ENCODE data around the gene BDH1.

Gene BDH1

GRCh38 chr3:197554562-197555280 lies 1.0 kb downstream of the BDH1 start:
- no peak for TF ChIP-seq SUZ12 (IDR thresholded peaks at IDR 0.05; ENCODE audit: extremely low read depth, insufficient read depth, insufficient read length)
- TF ChIP-seq ZNF274 (IDR thresholded peaks at IDR 0.05; ENCODE audit: low read depth, low read length), result no peak
- TF ChIP-seq YY1 (IDR thresholded peaks at IDR 0.05; ENCODE audit: insufficient read depth, insufficient read length), result no peak
- H3K4me3 ChIP-seq (ENCODE audit: insufficient read length, low read depth), result peak overlapping the region; percentile 90
- H3K36me3 ChIP-seq (ENCODE audit: insufficient read depth, insufficient read length, low read length), result no peaks in the 10 kb centered on the region
- no peaks in the 10 kb centered on the region; the same call in 1 of the 2 replicates for H3K9me3 ChIP-seq (ENCODE audit: insufficient read depth, low read length)
- H3K4me1 ChIP-seq (ENCODE audit: insufficient read depth, insufficient read length), result peaks cover 5% of the 10 kb centered on the region
- peaks cover 5% of the 10 kb centered on the region for H3K27me3 ChIP-seq (ENCODE audit: insufficient read depth, insufficient read length)
- peak overlapping the region; percentile 92 for H3K9ac ChIP-seq (ENCODE audit: insufficient read length, low read depth)
- DNase-seq (ENCODE audit: low read depth, low spot score), result peak; percentile 95

GRCh38 chr3:197554196-197554561 lies 1.6 kb downstream of the BDH1 start:
- peak overlapping the region; percentile 21 for H3K9ac ChIP-seq (ENCODE audit: insufficient read length, low read depth)
- peaks cover 7% of the 10 kb centered on the region for H3K4me1 ChIP-seq (ENCODE audit: insufficient read depth, insufficient read length)
- H3K27me3 ChIP-seq (ENCODE audit: insufficient read depth, insufficient read length), result peaks cover 5% of the 10 kb centered on the region
- H3K9me3 ChIP-seq (ENCODE audit: insufficient read depth, low read length), result no peaks in the 10 kb centered on the region
- no peak for DNase-seq (ENCODE audit: low read depth, low spot score)
- TF ChIP-seq SUZ12 (IDR thresholded peaks at IDR 0.05; ENCODE audit: extremely low read depth, insufficient read depth, insufficient read length) (no peak), YY1 (IDR thresholded peaks at IDR 0.05; ENCODE audit: insufficient read depth, insufficient read length) (no peak), ZNF274 (IDR thresholded peaks at IDR 0.05; ENCODE audit: low read depth, low read length) (no peak)
- H3K4me3 ChIP-seq (ENCODE audit: insufficient read length, low read depth), result peak overlapping the region; percentile 16
- no peaks in the 10 kb centered on the region for H3K36me3 ChIP-seq (ENCODE audit: insufficient read depth, insufficient read length, low read length)

- H3K4me1 ChIP-seq (ENCODE audit: insufficient read depth, insufficient read length), result peaks cover 11% of the 10 kb centered on the region
- no peaks in the 10 kb centered on the region for H3K9me3 ChIP-seq (ENCODE audit: insufficient read depth, low read length)
- H3K4me3 ChIP-seq (ENCODE audit: insufficient read length, low read depth), result no peak overlapping the region
- peaks cover 5% of the 10 kb centered on the region for H3K27me3 ChIP-seq (ENCODE audit: insufficient read depth, insufficient read length)
- H3K36me3 ChIP-seq (ENCODE audit: insufficient read depth, insufficient read length, low read length), result no peaks in the 10 kb centered on the region
- DNase-seq (ENCODE audit: low read depth, low spot score), result no peak
- H3K9ac ChIP-seq (ENCODE audit: insufficient read length, low read depth), result no peak overlapping the region
- TF ChIP-seq YY1 (IDR thresholded peaks at IDR 0.05; ENCODE audit: insufficient read depth, insufficient read length) (no peak), ZNF274 (IDR thresholded peaks at IDR 0.05; ENCODE audit: low read depth, low read length) (no peak), SUZ12 (IDR thresholded peaks at IDR 0.05; ENCODE audit: extremely low read depth, insufficient read depth, insufficient read length) (no peak)
Observed at GRCh38 chr3:197552198-197552597, 3.6 kb downstream of the BDH1 start.

GRCh38 chr3:197550489-197550888 lies 5.3 kb downstream of the BDH1 start:
- Histone ChIP-seq H3K9me3 (ENCODE audit: insufficient read depth, low read length) (no peaks in the 10 kb centered on the region), H3K4me3 (ENCODE audit: insufficient read length, low read depth) (no peak overlapping the region), H3K9ac (ENCODE audit: insufficient read length, low read depth) (no peak overlapping the region), H3K4me1 (ENCODE audit: insufficient read depth, insufficient read length) (peaks cover 14% of the 10 kb centered on the region), H3K36me3 (ENCODE audit: insufficient read depth, insufficient read length, low read length) (no peaks in the 10 kb centered on the region), H3K27me3 (ENCODE audit: insufficient read depth, insufficient read length) (no peaks in the 10 kb centered on the region)
- DNase-seq (ENCODE audit: low read depth, low spot score), result no peak
- TF ChIP-seq SUZ12 (IDR thresholded peaks at IDR 0.05; ENCODE audit: extremely low read depth, insufficient read depth, insufficient read length), result no peak
- no peak for TF ChIP-seq ZNF274 (IDR thresholded peaks at IDR 0.05; ENCODE audit: low read depth, low read length)
- TF ChIP-seq YY1 (IDR thresholded peaks at IDR 0.05; ENCODE audit: insufficient read depth, insufficient read length), result no peak

GRCh38 chr3:197549261-197549885 lies 6.4 kb downstream of the BDH1 start:
- Histone ChIP-seq H3K36me3 (ENCODE audit: insufficient read depth, insufficient read length, low read length) (no peaks in the 10 kb centered on the region), H3K9me3 (ENCODE audit: insufficient read depth, low read length) (no peaks in the 10 kb centered on the region), H3K9ac (ENCODE audit: insufficient read length, low read depth) (no peak overlapping the region), H3K27me3 (ENCODE audit: insufficient read depth, insufficient read length) (no peaks in the 10 kb centered on the region), H3K4me3 (ENCODE audit: insufficient read length, low read depth) (no peak overlapping the region), H3K4me1 (ENCODE audit: insufficient read depth, insufficient read length) (peaks cover 14% of the 10 kb centered on the region)
- no peak for DNase-seq (ENCODE audit: low read depth, low spot score)
- no peak for TF ChIP-seq SUZ12 (IDR thresholded peaks at IDR 0.05; ENCODE audit: extremely low read depth, insufficient read depth, insufficient read length)

GRCh38 chr3:197547306-197548011 lies 8.3 kb downstream of the BDH1 start:
- no peaks in the 10 kb centered on the region for H3K36me3 ChIP-seq (ENCODE audit: insufficient read depth, insufficient read length, low read length)
- H3K9me3 ChIP-seq (ENCODE audit: insufficient read depth, low read length), result no peaks in the 10 kb centered on the region
- no peak overlapping the region for H3K4me3 ChIP-seq (ENCODE audit: insufficient read length, low read depth)
- H3K4me1 ChIP-seq (ENCODE audit: insufficient read depth, insufficient read length), result peaks cover 19% of the 10 kb centered on the region
- no peak overlapping the region for H3K9ac ChIP-seq (ENCODE audit: insufficient read length, low read depth)
- DNase-seq (ENCODE audit: low read depth, low spot score), result no peak
- TF ChIP-seq YY1 (IDR thresholded peaks at IDR 0.05; ENCODE audit: insufficient read depth, insufficient read length), result no peak
- TF ChIP-seq ZNF274 (IDR thresholded peaks at IDR 0.05; ENCODE audit: low read depth, low read length), result no peak
- no peak for TF ChIP-seq SUZ12 (IDR thresholded peaks at IDR 0.05; ENCODE audit: extremely low read depth, insufficient read depth, insufficient read length)
- H3K27me3 ChIP-seq (ENCODE audit: insufficient read depth, insufficient read length), result no peaks in the 10 kb centered on the region

All from NT2/D1 (cell line).